Epithelial cell of proximal tubule (primary cell): ENCODE measurements around the gene CSNK1G3. TPM values are rescaled to one million over a fixed set of nuclear protein-coding genes. Genes with fewer than 3 reads are reported as not detected.

Source experiments
- DNase-seq: peaks from one replicate; pipeline ENCODE4 v3.0.0-alpha.2; 2011; ENCODE audit warnings: low read depth
- H3K4me3 ChIP-seq: 2 replicates; pipeline ENCODE4 v1.5.1; 2011; ENCODE audit warnings: low read depth, mild to moderate bottlenecking, low read length
- total RNA-seq: library from RNA; depleted of rRNA; stranded (reverse); fragments of >200 nt; gene quantifications from 2 replicates; pipeline ENCODE4 v1.2.3, GENCODE V29; 2015
- TF ChIP-seq, protein P1 (sequence below): conservative IDR thresholded peaks from 2 replicates; pipeline ENCODE4 v1.5.1; 2012; ENCODE audit warnings: low read depth, mild to moderate bottlenecking, low read length

CSNK1G3 gene
- total RNA-seq, 1 donor from 2014 or later: 25.5 TPM

DNA sequence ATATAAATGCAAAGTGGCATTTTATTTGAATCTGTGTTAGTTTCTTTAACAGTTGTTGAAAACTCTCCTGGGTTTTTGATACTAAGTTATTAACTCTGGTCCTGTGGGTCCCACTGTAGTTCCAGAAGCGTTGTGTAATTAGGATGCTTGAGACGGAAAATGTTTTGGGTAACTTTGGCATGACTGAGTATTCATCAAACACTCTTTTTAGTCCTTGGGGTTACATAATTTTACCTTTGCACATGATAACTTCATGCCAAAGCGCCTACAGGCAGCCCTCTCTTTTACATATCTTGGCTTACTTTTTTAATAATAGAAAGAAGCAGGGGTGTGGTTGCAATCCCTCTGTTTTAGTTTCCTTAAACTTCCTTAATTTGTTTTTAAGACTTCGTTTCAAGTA lies 12.2 kb downstream of the CSNK1G3 start:
- DNase-seq: no peak
- no peak overlapping the region for H3K4me3 ChIP-seq
- TF ChIP-seq, protein P1, sequence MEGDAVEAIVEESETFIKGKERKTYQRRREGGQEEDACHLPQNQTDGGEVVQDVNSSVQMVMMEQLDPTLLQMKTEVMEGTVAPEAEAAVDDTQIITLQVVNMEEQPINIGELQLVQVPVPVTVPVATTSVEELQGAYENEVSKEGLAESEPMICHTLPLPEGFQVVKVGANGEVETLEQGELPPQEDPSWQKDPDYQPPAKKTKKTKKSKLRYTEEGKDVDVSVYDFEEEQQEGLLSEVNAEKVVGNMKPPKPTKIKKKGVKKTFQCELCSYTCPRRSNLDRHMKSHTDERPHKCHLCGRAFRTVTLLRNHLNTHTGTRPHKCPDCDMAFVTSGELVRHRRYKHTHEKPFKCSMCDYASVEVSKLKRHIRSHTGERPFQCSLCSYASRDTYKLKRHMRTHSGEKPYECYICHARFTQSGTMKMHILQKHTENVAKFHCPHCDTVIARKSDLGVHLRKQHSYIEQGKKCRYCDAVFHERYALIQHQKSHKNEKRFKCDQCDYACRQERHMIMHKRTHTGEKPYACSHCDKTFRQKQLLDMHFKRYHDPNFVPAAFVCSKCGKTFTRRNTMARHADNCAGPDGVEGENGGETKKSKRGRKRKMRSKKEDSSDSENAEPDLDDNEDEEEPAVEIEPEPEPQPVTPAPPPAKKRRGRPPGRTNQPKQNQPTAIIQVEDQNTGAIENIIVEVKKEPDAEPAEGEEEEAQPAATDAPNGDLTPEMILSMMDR: no peak

GRCh38 chr5:123527190-123527589 lies 15.2 kb downstream of the CSNK1G3 start:
- TF ChIP-seq, protein P1: no peak
- DNase-seq: no peak

GRCh38 chr5:123528065-123528464 lies 16.1 kb downstream of the CSNK1G3 start:
- no peak overlapping the region for H3K4me3 ChIP-seq
- DNase-seq: no peak
- TF ChIP-seq, protein P1: no peak

More at GRCh38 chr5:123527190-123527589, 15.2 kb downstream of the CSNK1G3 start:
- no peak overlapping the region for H3K4me3 ChIP-seq

- DNase-seq: no peak
- TF ChIP-seq, protein P1: no peak
- no peak overlapping the region for H3K4me3 ChIP-seq
Measured at GRCh38 chr5:123528878-123529277, 16.9 kb downstream of the CSNK1G3 start.

DNA sequence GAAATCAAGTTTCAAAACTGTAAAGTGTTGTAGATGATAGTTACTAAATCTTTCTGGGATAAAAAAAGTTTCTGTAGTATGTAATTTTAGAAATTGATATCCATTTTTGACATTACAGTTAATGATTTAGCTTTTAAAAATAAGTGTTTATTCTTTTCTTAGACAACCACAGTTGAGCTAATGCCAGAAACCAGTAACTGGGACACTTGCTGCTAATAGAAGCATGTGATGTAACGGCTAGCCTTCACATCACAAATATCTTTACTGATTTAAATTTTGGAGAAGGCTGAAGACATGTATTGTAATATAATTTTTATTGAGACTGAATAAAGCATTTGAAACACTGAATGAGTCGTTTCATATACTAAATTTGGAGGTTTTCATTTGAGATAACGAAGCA lies 18.8 kb downstream of the CSNK1G3 start:
- DNase-seq: no peak
- H3K4me3 ChIP-seq: no peak overlapping the region
- TF ChIP-seq, protein P1: no peak

GRCh38 chr5:123535648-123536047 lies 23.7 kb downstream of the CSNK1G3 start:
- no peak for DNase-seq
- H3K4me3 ChIP-seq: no peak overlapping the region
- TF ChIP-seq, protein P1: no peak

DNA sequence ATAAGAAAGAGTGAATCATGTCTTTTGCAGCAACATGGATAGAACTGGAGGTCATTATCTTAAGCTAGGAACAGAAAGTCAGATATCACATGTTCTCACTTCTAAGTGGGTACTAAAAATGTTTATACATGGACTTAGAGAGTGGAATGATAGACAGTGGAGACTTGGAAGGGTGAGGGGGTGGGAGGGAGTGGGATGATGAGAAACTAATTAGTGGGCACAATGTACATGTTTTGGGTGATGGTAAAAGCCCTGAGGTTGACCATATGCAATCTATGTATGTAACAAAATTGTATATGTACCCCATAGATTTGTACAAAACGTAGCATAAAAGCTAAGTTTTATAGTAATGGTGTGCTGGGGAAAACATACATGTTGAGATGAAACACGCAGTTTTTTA lies 25.3 kb downstream of the CSNK1G3 start:
- TF ChIP-seq, protein P1: no peak
- no peak for DNase-seq
- no peak overlapping the region for H3K4me3 ChIP-seq
